Measurements from ENCODE around the gene RSRC2.

DNA sequence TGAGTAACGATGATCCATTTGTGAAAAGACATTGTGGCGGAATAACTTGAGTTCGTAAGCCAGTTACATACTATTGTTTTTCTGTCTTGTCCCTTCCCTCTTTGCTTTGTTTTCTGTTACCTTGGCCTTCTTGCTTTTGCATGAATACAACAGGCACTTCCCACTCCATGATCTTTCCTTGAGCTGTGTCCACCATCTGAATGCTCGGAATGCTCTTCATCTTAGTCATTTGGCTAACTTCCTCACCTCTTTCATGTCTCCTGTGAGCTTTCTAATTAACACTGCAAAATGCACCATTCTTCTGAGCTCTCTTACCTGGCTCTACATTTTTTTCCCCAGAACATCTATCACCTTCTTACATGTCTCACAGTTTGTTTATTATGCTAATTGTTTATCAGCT is 10.3 kb upstream of the RSRC2 start:
- TF ChIP-seq, protein P1, sequence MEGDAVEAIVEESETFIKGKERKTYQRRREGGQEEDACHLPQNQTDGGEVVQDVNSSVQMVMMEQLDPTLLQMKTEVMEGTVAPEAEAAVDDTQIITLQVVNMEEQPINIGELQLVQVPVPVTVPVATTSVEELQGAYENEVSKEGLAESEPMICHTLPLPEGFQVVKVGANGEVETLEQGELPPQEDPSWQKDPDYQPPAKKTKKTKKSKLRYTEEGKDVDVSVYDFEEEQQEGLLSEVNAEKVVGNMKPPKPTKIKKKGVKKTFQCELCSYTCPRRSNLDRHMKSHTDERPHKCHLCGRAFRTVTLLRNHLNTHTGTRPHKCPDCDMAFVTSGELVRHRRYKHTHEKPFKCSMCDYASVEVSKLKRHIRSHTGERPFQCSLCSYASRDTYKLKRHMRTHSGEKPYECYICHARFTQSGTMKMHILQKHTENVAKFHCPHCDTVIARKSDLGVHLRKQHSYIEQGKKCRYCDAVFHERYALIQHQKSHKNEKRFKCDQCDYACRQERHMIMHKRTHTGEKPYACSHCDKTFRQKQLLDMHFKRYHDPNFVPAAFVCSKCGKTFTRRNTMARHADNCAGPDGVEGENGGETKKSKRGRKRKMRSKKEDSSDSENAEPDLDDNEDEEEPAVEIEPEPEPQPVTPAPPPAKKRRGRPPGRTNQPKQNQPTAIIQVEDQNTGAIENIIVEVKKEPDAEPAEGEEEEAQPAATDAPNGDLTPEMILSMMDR (IDR thresholded peaks at IDR 0.05; ENCODE audit: low read depth, low read length, poor library complexity, severe bottlenecking): no peak
- no peak for TF ChIP-seq EZH2phosphoT487 (IDR thresholded peaks at IDR 0.05; ENCODE audit: borderline replicate concordance, low read length)

All from DOHH2 (cell line).